ENCODE data around the gene EIF3D. TPM values are rescaled to one million over a fixed set of nuclear protein-coding genes. Genes with fewer than 3 reads are reported as not detected.

EIF3D gene
- total and polyA plus RNA-seq, 9 of the 15 experiments (the other 6 are each of a cell fraction or from before 2014, with no cell fraction given): 191 to 422 (median 279) TPM

GRCh38 chr22:36541831-36542411 lies 13.0 kb upstream of the EIF3D start (continued):
- TF ChIP-seq, protein P1, sequence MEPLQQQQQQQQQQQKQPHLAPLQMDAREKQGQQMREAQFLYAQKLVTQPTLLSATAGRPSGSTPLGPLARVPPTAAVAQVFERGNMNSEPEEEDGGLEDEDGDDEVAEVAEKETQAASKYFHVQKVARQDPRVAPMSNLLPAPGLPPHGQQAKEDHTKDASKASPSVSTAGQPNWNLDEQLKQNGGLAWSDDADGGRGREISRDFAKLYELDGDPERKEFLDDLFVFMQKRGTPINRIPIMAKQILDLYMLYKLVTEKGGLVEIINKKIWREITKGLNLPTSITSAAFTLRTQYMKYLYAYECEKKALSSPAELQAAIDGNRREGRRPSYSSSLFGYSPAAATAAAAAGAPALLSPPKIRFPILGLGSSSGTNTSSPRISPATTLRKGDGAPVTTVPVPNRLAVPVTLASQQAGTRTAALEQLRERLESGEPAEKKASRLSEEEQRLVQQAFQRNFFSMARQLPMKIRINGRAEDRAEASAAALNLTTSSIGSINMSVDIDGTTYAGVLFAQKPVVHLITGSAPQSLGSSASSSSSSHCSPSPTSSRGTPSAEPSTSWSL (CRISPR knock-in tag; IDR thresholded peaks at IDR 0.05; ENCODE audit: borderline replicate concordance): no peak
- TF ChIP-seq ETS2 (tag; IDR thresholded peaks at IDR 0.05; ENCODE audit: borderline replicate concordance, poor library complexity, severe bottlenecking) (no peak), MLX (CRISPR knock-in tag; conservative IDR thresholded peaks at IDR 0.05) (no peak), RBM25 (IDR thresholded peaks at IDR 0.05; ENCODE audit: low read depth, low read length, severe bottlenecking) (peak; percentile 99), KDM1A (IDR thresholded peaks at IDR 0.05) (peak; percentile 72 to 86), BCOR (IDR thresholded peaks at IDR 0.05) (peak; percentile 97), CBFA2T2 (conservative IDR thresholded peaks at IDR 0.05) (0 out of 2 replicates have a peak, but pooled peaks have one; percentile 14), FUS (optimal IDR thresholded peaks at IDR 0.05; ENCODE audit: low read depth, low read length) (no peak), TSC22D4 (tag; IDR thresholded peaks at IDR 0.05) (no peak), ZNF316 (IDR thresholded peaks at IDR 0.05) (0 out of 2 replicates have a peak, but pooled peaks have one; percentile 19), TCFL5 (CRISPR knock-in tag; conservative IDR thresholded peaks at IDR 0.05) (no peak), ARNT (IDR thresholded peaks at IDR 0.05) (no peak), MNT (conservative IDR thresholded peaks at IDR 0.05) (0 out of 4 replicates have a peak, but pooled peaks of 1 of the 2 experiments have one; percentile 29), KAT8 (IDR thresholded peaks at IDR 0.05; ENCODE audit: low read depth) (no peak), SMARCA4 (IDR thresholded peaks at IDR 0.05) (peak; percentile 70; the same call in 1 of the 2 replicates), C11orf30 (IDR thresholded peaks at IDR 0.05; ENCODE audit: low read depth) (peak; percentile 23; the same call in 1 of the 2 replicates), TAF15 (IDR thresholded peaks at IDR 0.05; ENCODE audit: low read depth, low read length) (no peak), FOSL1 (tag; conservative IDR thresholded peaks at IDR 0.05) (peak; percentile 80)
- TF ChIP-seq, protein P2, sequence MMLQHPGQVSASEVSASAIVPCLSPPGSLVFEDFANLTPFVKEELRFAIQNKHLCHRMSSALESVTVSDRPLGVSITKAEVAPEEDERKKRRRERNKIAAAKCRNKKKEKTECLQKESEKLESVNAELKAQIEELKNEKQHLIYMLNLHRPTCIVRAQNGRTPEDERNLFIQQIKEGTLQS (IDR thresholded peaks at IDR 0.05): peak; percentile 65; the same call in 1 of the 2 replicates
- TF ChIP-seq, protein P2 (CRISPR knock-in tag; conservative IDR thresholded peaks at IDR 0.05): no peak

Measured in K562 (cell line).